HCT116 (cell line): ENCODE results near the gene COL4A1. TPM values are rescaled to one million over a fixed set of nuclear protein-coding genes. Genes with fewer than 3 reads are reported as not detected.

Experiments
- ATAC-seq: fragments of 200-7000 bp; cut with Tn5 transposase; 2 replicates; pipeline ENCODE4 v1.9.1; 2020; ENCODE audit warnings: mild to moderate bottlenecking, moderate library complexity
- BruUV-seq: library from RNA; stranded (reverse); fragments of 400-500 nt; replicated peaks from 2 replicates; lab custom pipeline; 2021; lab: Mats Ljungman, UMichigan
- CTCF ChIA-PET: fragments of 300-600 bp; sonication (Branson Sonifier 250); formaldehyde crosslinking; loops from one replicate; lab custom pipeline; 2021; ENCODE audit warnings: antibody characterized with exemption; lab: Charles Lee
- POLR2A ChIA-PET: fragments of 300-600, 350-600 bp; sonication (Branson Sonifier 250); formaldehyde crosslinking; loops from one replicate; lab custom pipeline; 2021; ENCODE audit warnings: antibody characterized with exemption; lab: Charles Lee
- RAD21 ChIA-PET, 2 experiments: fragments of 300-600 bp; sonication (Branson Sonifier 250); formaldehyde crosslinking; loops; one replicate each; lab custom pipeline; 2023; ENCODE audit warnings: low total read pairs in 2 of 2; ENCODE audit not compliant: uncharacterized antibody in 2 of 2, unreplicated experiment in 2 of 2, low non-redundant PET in 1 of 2; lab: Charles Lee
- DNase-seq: peaks from one replicate; pipeline ENCODE4 v3.0.0-alpha.2; 2010; ENCODE audit warnings: low read depth, low spot score
- H2AFZ ChIP-seq: fragments of 200-600 bp; shearing (Covaris generic), sonication (generic); 2 replicates; pipeline ENCODE4 v1.6.1; 2017; ENCODE audit warnings: low read depth, mixed run types, mixed read lengths, antibody characterized with exemption, low read length; ENCODE audit not compliant: poor library complexity, severe bottlenecking
- H3K27ac ChIP-seq: 2 replicates; pipeline ENCODE4 v1.5.1; 2012; ENCODE audit warnings: low read depth, low read length
- H3K27me3 ChIP-seq: fragments of 200-600 bp; sonication (generic); 2 replicates; pipeline ENCODE4 v1.6.1; 2016; ENCODE audit warnings: mixed run types, low read length, mixed read lengths; ENCODE audit not compliant: insufficient read depth
- H3K36me3 ChIP-seq, 2 experiments: fragments of 200-500 bp in 1 of 2; fragments of 200-600 bp in 1 of 2; sonication (Bioruptor generic) in 1 of 2; sonication (generic) in 1 of 2; 2 replicates each; pipeline versions ENCODE4 v1.5.1 to v1.6.1; 2014 to 2016; ENCODE audit warnings: low read length in 2 of 2, inconsistent platforms in 1 of 2, mixed read lengths in 1 of 2, mixed run types in 1 of 2; ENCODE audit not compliant: insufficient read depth in 2 of 2, control insufficient read depth in 1 of 2
- H3K4me1 ChIP-seq, 2 experiments: fragments of 200-600 bp in 1 of 2; sonication (generic) in 1 of 2; 2 replicates each; pipeline versions ENCODE4 v1.5.1 to v1.6.1; 2012 to 2017; ENCODE audit warnings: low read length in 2 of 2, inconsistent platforms in 1 of 2, mild to moderate bottlenecking in 1 of 2, mixed read lengths in 1 of 2, mixed run types in 1 of 2, moderate library complexity in 1 of 2; ENCODE audit not compliant: insufficient read depth in 2 of 2, control insufficient read depth in 1 of 2
- H3K4me2 ChIP-seq: fragments of 200-600 bp; sonication (generic); 2 replicates; pipeline ENCODE4 v1.6.1; 2017; ENCODE audit warnings: mixed run types, low read length, mixed read lengths
- H3K4me3 ChIP-seq, 2 experiments: fragments of 200-600 bp in 1 of 2; sonication (generic) in 1 of 2; replicated peaks in 1 of 2; 2 replicates each; pipeline ENCODE4 v1.5.1; 2011 to 2016; ENCODE audit warnings: low read length in 2 of 2, control low read depth in 1 of 2, low read depth in 1 of 2, mild to moderate bottlenecking in 1 of 2, mixed read lengths in 1 of 2, mixed run types in 1 of 2
- H3K79me2 ChIP-seq: fragments of 200-600 bp; sonication (generic); 2 replicates; pipeline ENCODE4 v1.6.1; 2017; ENCODE audit warnings: mild to moderate bottlenecking, mixed run types, low read length, moderate library complexity, mixed read lengths; ENCODE audit not compliant: insufficient read depth
- H3K9ac ChIP-seq: fragments of 200-600 bp; sonication (generic); 2 replicates; pipeline ENCODE4 v1.6.1; 2016; ENCODE audit warnings: low read length, mixed read lengths
- H3K9me2 ChIP-seq: fragments of 200-600 bp; sonication (generic), shearing (Covaris generic); 2 replicates; pipeline ENCODE4 v1.6.1; 2017; ENCODE audit warnings: mixed run types, mild to moderate bottlenecking, moderate library complexity; ENCODE audit not compliant: insufficient read depth
- H3K9me3 ChIP-seq, 2 experiments: fragments of 200-500 bp in 1 of 2; fragments of 200-600 bp in 1 of 2; sonication (Bioruptor generic) in 1 of 2; sonication (generic) in 1 of 2; 2 replicates each; pipeline ENCODE4 v1.6.1; 2014 to 2017; ENCODE audit warnings: low read length in 2 of 2, mixed read lengths in 2 of 2, inconsistent platforms in 1 of 2, low read depth in 1 of 2, mild to moderate bottlenecking in 1 of 2, mixed run types in 1 of 2, moderate library complexity in 1 of 2; ENCODE audit not compliant: control insufficient read depth in 1 of 2, insufficient read depth in 1 of 2
- H4K20me1 ChIP-seq: fragments of 200-600 bp; sonication (generic), shearing (Covaris generic); 2 replicates; pipeline ENCODE4 v1.6.1; 2017; ENCODE audit warnings: mixed run types, mild to moderate bottlenecking, moderate library complexity; ENCODE audit not compliant: insufficient read depth
- CBX3 ChIP-seq: IDR thresholded peaks from 2 replicates; pipeline ENCODE4 v1.6.1; 2012; ENCODE audit warnings: low read depth
- CTCF ChIP-seq, 3 experiments: fragments of 200-600 bp in 1 of 3; sonication (generic) in 1 of 3; IDR thresholded peaks in 2 of 3; conservative IDR thresholded peaks in 1 of 3; 2 replicates each; pipeline ENCODE4 v1.5.1; 2012 to 2017; ENCODE audit warnings: low read depth in 2 of 3, low read length in 2 of 3, antibody characterized with exemption in 1 of 3, borderline replicate concordance in 1 of 3, control low read depth in 1 of 3, mild to moderate bottlenecking in 1 of 3, mixed read lengths in 1 of 3, mixed run types in 1 of 3, moderate library complexity in 1 of 3; ENCODE audit not compliant: insufficient read depth in 1 of 3
- EZH2 ChIP-seq: fragments of 200-600 bp; sonication (generic); IDR thresholded peaks from 2 replicates; pipeline ENCODE4 v1.6.1; 2017; ENCODE audit warnings: antibody characterized with exemption, mixed run types
- POLR2A ChIP-seq: IDR thresholded peaks from 2 replicates; pipeline ENCODE4 v1.7.0; 2011; ENCODE audit warnings: borderline replicate concordance; ENCODE audit not compliant: insufficient read depth, insufficient read length; ENCODE audit errors: extremely low read depth
- POLR2AphosphoS5 ChIP-seq: IDR thresholded peaks from 2 replicates; pipeline ENCODE4 v1.6.1; 2011; ENCODE audit warnings: mild to moderate bottlenecking, low read depth, low read length, moderate library complexity
- SIN3A ChIP-seq: IDR thresholded peaks from 2 replicates; pipeline ENCODE4 v1.6.1; 2012; ENCODE audit warnings: low read depth
- SP1 ChIP-seq: IDR thresholded peaks from 2 replicates; pipeline ENCODE4 v1.6.1; 2012; ENCODE audit warnings: low read depth
- SRF ChIP-seq: IDR thresholded peaks from 2 replicates; pipeline ENCODE4 v1.6.1; 2012; ENCODE audit warnings: low read depth
- YY1 ChIP-seq: IDR thresholded peaks from 2 replicates; pipeline ENCODE4 v1.6.1; 2011; ENCODE audit warnings: low read length, low read depth, moderate library complexity, mild to moderate bottlenecking; ENCODE audit not compliant: insufficient replicate concordance; ENCODE audit errors: extremely low read depth
- intact Hi-C: fragments of 100-400 bp; cut with micrococcal nuclease; formaldehyde crosslinking; loops from 2 replicates; pipeline ENCODE4 v1.10.0; 2022
- total RNA-seq: library from RNA; stranded (reverse); gene quantifications from one replicate; pipeline ENCODE4 v1.2.1, GENCODE V29; 2021; ENCODE audit not compliant: unreplicated experiment

COL4A1 gene
- total RNA-seq, 1 experiment from 2014 or later = 0.57 TPM

- intact Hi-C loops = no loop called here
- POLR2A ChIA-PET = no interaction called here
- Histone ChIP-seq H3K27me3 (no peaks in the 10 kb centered on the region; the same call in 1 of the 2 replicates), H2AFZ (no peak overlapping the region), H3K9me3 (no peaks in the 10 kb centered on the region), H3K4me1 (no peaks in the 10 kb centered on the region), H3K79me2 (no peaks in the 10 kb centered on the region), H3K27ac (no peak overlapping the region), H3K9me2 (no peaks in the 10 kb centered on the region), H3K4me3 (no peak overlapping the region), H4K20me1 (no peaks in the 10 kb centered on the region), H3K9ac (no peak overlapping the region), H3K36me3 (no peaks in the 10 kb centered on the region), H3K4me2 (no peak overlapping the region)
- RAD21 ChIA-PET = no interaction called here
- TF ChIP-seq SIN3A = no peak
- TF ChIP-seq YY1 = no peak
- no peak for DNase-seq
- no peak for ATAC-seq
- CTCF ChIA-PET = no interaction called here
- BruUV-seq = no TSS peak
Observed at GRCh38 chr13:110166598-110166997, 140.4 kb downstream of the COL4A1 start.

- intact Hi-C loops = no loop called here
- Histone ChIP-seq H3K27me3 (no peaks in the 10 kb centered on the region; the same call in 1 of the 2 replicates), H3K4me2 (no peak overlapping the region), H3K9me3 (no peaks in the 10 kb centered on the region), H4K20me1 (no peaks in the 10 kb centered on the region), H3K4me1 (no peaks in the 10 kb centered on the region), H3K9me2 (no peaks in the 10 kb centered on the region), H3K79me2 (no peaks in the 10 kb centered on the region), H3K36me3 (no peaks in the 10 kb centered on the region), H2AFZ (no peak overlapping the region), H3K9ac (no peak overlapping the region), H3K27ac (no peak overlapping the region), H3K4me3 (no peak overlapping the region)
- ChIA-PET RAD21 (no interaction called here), CTCF (no interaction called here), POLR2A (no interaction called here)
- ATAC-seq (no peak), DNase-seq (no peak)
- no TSS peak for BruUV-seq
- no peak for TF ChIP-seq CBX3
- TF ChIP-seq POLR2AphosphoS5 = no peak
- TF ChIP-seq EZH2 = no peak
- TF ChIP-seq CTCF (IDR thresholded peaks at IDR 0.05 in 2 of 3, conservative IDR thresholded peaks at IDR 0.05 in 1 of 3; ENCODE audit: borderline replicate concordance in 1 of 3, insufficient read depth in 1 of 3, low read depth in 2 of 3, low read length in 2 of 3) = no peak
- no peak for TF ChIP-seq SP1
- no peak for TF ChIP-seq POLR2A
- no peak for TF ChIP-seq YY1
- no peak for TF ChIP-seq SRF
Observed at GRCh38 chr13:110164706-110165105, 142.3 kb downstream of the COL4A1 start.
